ENCODE measurements around the gene JAK1.

GRCh38 chr1:64912191-64912590 lies 54.2 kb downstream of the JAK1 start:
- TF ChIP-seq EZH2phosphoT487 (IDR thresholded peaks at IDR 0.05; ENCODE audit: unreplicated experiment) (no peak), POLR2AphosphoS5 (IDR thresholded peaks at IDR 0.05; ENCODE audit: low read depth) (no peak), EZH2 (IDR thresholded peaks at IDR 0.05; ENCODE audit: low read depth, unreplicated experiment) (no peak), ZNF331 (CRISPR knock-in tag; IDR thresholded peaks at IDR 0.05; ENCODE audit: low read depth) (no peak), ZNF114 (CRISPR knock-in tag; IDR thresholded peaks at IDR 0.05) (no peak), JUNB (IDR thresholded peaks at IDR 0.05; ENCODE audit: unreplicated experiment) (no peak), CREB1 (CRISPR knock-in tag; IDR thresholded peaks at IDR 0.05; ENCODE audit: low read depth) (no peak), NANOG (IDR thresholded peaks at IDR 0.05; ENCODE audit: borderline replicate concordance) (no peak), STAT1 (IDR thresholded peaks at IDR 0.05; ENCODE audit: unreplicated experiment) (no peak)
- TF ChIP-seq, protein P1, sequence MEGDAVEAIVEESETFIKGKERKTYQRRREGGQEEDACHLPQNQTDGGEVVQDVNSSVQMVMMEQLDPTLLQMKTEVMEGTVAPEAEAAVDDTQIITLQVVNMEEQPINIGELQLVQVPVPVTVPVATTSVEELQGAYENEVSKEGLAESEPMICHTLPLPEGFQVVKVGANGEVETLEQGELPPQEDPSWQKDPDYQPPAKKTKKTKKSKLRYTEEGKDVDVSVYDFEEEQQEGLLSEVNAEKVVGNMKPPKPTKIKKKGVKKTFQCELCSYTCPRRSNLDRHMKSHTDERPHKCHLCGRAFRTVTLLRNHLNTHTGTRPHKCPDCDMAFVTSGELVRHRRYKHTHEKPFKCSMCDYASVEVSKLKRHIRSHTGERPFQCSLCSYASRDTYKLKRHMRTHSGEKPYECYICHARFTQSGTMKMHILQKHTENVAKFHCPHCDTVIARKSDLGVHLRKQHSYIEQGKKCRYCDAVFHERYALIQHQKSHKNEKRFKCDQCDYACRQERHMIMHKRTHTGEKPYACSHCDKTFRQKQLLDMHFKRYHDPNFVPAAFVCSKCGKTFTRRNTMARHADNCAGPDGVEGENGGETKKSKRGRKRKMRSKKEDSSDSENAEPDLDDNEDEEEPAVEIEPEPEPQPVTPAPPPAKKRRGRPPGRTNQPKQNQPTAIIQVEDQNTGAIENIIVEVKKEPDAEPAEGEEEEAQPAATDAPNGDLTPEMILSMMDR (conservative IDR thresholded peaks at IDR 0.05; ENCODE audit: low read depth in 2 of 2) = no peak
- TF ChIP-seq, protein P2, sequence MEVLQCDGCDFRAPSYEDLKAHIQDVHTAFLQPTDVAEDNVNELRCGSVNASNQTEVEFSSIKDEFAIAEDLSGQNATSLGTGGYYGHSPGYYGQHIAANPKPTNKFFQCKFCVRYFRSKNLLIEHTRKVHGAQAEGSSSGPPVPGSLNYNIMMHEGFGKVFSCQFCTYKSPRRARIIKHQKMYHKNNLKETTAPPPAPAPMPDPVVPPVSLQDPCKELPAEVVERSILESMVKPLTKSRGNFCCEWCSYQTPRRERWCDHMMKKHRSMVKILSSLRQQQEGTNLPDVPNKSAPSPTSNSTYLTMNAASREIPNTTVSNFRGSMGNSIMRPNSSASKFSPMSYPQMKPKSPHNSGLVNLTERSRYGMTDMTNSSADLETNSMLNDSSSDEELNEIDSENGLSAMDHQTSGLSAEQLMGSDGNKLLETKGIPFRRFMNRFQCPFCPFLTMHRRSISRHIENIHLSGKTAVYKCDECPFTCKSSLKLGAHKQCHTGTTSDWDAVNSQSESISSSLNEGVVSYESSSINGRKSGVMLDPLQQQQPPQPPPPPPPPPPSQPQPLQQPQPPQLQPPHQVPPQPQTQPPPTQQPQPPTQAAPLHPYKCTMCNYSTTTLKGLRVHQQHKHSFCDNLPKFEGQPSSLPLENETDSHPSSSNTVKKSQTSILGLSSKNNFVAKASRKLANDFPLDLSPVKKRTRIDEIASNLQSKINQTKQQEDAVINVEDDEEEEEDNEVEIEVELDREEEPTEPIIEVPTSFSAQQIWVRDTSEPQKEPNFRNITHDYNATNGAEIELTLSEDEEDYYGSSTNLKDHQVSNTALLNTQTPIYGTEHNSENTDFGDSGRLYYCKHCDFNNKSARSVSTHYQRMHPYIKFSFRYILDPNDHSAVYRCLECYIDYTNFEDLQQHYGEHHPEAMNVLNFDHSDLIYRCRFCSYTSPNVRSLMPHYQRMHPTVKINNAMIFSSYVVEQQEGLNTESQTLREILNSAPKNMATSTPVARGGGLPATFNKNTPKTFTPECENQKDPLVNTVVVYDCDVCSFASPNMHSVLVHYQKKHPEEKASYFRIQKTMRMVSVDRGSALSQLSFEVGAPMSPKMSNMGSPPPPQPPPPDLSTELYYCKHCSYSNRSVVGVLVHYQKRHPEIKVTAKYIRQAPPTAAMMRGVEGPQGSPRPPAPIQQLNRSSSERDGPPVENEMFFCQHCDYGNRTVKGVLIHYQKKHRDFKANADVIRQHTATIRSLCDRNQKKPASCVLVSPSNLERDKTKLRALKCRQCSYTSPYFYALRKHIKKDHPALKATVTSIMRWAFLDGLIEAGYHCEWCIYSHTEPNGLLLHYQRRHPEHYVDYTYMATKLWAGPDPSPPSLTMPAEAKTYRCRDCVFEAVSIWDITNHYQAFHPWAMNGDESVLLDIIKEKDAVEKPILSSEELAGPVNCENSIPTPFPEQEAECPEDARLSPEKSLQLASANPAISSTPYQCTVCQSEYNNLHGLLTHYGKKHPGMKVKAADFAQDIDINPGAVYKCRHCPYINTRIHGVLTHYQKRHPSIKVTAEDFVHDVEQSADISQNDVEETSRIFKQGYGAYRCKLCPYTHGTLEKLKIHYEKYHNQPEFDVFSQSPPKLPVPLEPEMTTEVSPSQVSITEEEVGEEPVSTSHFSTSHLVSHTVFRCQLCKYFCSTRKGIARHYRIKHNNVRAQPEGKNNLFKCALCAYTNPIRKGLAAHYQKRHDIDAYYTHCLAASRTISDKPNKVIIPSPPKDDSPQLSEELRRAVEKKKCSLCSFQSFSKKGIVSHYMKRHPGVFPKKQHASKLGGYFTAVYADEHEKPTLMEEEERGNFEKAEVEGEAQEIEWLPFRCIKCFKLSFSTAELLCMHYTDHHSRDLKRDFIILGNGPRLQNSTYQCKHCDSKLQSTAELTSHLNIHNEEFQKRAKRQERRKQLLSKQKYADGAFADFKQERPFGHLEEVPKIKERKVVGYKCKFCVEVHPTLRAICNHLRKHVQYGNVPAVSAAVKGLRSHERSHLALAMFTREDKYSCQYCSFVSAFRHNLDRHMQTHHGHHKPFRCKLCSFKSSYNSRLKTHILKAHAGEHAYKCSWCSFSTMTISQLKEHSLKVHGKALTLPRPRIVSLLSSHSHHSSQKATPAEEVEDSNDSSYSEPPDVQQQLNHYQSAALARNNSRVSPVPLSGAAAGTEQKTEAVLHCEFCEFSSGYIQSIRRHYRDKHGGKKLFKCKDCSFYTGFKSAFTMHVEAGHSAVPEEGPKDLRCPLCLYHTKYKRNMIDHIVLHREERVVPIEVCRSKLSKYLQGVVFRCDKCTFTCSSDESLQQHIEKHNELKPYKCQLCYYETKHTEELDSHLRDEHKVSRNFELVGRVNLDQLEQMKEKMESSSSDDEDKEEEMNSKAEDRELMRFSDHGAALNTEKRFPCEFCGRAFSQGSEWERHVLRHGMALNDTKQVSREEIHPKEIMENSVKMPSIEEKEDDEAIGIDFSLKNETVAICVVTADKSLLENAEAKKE (CRISPR knock-in tag; IDR thresholded peaks at IDR 0.05) = no peak
- TF ChIP-seq, protein P3, sequence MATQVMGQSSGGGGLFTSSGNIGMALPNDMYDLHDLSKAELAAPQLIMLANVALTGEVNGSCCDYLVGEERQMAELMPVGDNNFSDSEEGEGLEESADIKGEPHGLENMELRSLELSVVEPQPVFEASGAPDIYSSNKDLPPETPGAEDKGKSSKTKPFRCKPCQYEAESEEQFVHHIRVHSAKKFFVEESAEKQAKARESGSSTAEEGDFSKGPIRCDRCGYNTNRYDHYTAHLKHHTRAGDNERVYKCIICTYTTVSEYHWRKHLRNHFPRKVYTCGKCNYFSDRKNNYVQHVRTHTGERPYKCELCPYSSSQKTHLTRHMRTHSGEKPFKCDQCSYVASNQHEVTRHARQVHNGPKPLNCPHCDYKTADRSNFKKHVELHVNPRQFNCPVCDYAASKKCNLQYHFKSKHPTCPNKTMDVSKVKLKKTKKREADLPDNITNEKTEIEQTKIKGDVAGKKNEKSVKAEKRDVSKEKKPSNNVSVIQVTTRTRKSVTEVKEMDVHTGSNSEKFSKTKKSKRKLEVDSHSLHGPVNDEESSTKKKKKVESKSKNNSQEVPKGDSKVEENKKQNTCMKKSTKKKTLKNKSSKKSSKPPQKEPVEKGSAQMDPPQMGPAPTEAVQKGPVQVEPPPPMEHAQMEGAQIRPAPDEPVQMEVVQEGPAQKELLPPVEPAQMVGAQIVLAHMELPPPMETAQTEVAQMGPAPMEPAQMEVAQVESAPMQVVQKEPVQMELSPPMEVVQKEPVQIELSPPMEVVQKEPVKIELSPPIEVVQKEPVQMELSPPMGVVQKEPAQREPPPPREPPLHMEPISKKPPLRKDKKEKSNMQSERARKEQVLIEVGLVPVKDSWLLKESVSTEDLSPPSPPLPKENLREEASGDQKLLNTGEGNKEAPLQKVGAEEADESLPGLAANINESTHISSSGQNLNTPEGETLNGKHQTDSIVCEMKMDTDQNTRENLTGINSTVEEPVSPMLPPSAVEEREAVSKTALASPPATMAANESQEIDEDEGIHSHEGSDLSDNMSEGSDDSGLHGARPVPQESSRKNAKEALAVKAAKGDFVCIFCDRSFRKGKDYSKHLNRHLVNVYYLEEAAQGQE (IDR thresholded peaks at IDR 0.05; ENCODE audit: unreplicated experiment) = no peak
- TF ChIP-seq, protein P4, sequence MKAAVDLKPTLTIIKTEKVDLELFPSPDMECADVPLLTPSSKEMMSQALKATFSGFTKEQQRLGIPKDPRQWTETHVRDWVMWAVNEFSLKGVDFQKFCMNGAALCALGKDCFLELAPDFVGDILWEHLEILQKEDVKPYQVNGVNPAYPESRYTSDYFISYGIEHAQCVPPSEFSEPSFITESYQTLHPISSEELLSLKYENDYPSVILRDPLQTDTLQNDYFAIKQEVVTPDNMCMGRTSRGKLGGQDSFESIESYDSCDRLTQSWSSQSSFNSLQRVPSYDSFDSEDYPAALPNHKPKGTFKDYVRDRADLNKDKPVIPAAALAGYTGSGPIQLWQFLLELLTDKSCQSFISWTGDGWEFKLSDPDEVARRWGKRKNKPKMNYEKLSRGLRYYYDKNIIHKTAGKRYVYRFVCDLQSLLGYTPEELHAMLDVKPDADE (IDR thresholded peaks at IDR 0.05) = no peak

Measured in GM23338 (cell line).